NCI-H748 (cell line): ENCODE data around the gene STMND1.
"Not testable (repeated sequence)": the region's sequence is repeated elsewhere in the genome, so short reads cannot be mapped to it uniquely, and the experiment has no call there.

Source experiments
- DNase-seq: peaks from one replicate; lab custom pipeline; 2025; ENCODE audit not compliant: unreplicated experiment; lab: John Stamatoyannopoulos, UW

STMND1 gene

DNA sequence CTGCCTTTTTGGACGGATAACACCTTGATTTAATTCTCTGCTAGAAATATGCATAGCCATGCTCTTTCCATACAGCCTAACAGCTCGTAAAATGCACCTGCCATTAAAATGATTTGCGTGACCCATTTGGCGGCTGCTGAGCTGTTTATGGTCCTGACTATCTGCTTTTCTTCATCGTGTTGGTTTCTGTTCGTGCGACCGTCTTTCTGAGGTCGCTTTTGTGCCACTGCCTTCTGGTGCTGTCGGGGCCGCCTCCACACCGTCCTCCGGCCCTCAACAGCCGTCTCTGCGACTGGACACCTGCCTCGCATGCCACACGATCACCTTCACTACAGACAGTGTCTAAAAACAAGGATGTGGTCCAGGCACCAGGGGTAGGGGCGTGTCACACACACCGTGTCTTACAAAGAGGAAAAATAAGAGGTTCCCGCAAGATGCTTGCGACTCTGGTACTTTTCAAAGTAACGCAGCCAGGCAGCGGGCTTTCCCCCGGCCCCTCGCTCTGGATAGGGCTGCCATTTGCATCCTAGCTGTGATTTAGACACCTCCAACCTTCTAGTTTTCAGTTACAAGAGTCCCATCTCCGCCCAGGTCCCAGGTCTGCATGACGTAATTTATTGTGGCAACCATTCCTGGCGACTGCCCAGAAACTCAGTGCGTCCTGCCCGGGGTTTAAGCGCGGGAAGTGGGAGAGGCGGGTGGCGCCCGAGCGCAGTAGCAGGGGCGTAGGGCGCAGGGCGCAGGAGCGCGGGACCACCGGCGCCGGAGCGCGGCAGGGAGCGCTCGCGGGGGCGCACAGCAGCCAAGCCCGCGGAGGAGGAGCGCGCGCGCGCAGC lies at the start of gene STMND1:
TSS of gene STMND1 (plus strand) at position 629 of the 836 bp plus-strand sequence. CDS start 208 bp downstream, outside the sequence.
- DNase-seq: peak; percentile 92

GRCh38 chr6:17054647-17055046 lies 47.2 kb upstream of the STMND1 start:
- no peak for DNase-seq

DNA sequence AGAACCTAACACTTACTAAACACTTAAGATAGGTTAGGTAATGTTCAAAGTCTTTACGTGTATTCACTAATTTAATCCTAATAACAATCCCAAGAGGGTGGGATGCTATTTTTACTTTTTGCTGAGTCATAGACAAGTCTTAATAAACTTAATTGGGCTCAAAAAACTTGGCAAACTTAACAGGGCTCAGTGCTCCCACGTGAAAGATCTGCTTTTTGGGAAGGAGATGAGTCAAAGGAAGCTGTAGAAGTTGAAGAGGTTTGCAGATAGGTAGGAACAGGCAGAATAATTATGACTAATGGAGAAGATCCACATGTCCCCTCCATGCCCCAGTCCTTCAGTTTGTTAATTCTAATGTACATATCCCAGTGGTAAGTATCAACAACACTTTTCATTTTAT lies 44.5 kb upstream of the STMND1 start:
- no peak for DNase-seq

DNA sequence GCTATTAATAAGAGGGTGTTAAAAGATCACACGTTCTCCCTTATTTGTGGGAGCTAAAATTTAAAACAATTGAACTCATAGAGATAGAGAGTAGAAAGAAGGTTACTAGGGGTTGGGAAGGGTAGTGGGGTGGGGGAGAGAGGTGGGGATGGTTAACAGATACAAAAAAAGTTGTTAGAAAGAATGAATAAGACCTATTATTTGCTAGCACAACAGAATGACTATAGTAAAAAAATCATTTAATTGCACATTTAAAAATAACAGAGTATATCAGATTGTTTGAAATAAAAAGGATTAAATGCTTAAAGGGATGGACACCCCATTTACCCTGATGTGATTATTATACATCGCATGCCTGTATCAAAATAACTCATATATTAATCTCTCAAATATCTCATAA lies 43.3 kb upstream of the STMND1 start:
- no peak for DNase-seq

DNA sequence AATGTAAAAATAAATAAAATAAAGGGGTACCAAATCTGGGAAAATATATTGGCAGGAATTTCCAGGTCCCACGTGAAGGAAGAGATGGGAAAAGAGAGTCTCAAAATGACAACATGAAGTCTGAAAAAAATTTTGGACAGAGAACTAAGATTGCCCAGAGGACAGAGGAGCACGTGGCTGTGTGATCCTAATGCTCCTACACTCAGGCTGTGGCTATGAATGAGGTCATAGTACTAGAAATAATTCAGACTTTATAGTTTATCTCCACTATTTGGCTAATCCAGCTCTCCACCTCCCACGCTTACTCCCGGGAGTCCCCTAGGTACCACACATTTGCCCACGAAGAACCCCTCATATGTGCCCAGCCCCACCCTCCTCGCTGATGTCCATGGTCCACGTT lies 42.8 kb upstream of the STMND1 start:
- DNase-seq: no peak

DNA sequence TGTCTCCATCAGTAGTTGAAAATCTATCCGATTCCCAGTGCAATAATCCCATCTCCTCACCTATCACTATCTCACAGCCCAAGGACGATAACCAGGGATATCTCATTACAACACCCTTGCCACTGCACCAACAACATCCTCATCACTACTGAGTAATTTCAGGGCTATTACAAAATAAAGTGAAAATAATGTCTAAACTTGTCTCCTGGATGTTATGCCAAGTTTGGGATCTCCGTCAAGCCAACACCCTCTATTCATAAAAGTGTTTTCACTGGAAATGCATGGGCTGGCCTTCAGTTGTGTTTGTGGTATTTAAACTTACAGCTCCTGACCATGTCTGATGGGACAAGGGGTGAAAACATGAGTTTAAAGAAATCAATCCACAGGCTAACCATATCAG lies 42.0 kb upstream of the STMND1 start:
- DNase-seq: no peak

GRCh38 chr6:17061097-17061496 lies 40.8 kb upstream of the STMND1 start:
- DNase-seq: no peak

DNA sequence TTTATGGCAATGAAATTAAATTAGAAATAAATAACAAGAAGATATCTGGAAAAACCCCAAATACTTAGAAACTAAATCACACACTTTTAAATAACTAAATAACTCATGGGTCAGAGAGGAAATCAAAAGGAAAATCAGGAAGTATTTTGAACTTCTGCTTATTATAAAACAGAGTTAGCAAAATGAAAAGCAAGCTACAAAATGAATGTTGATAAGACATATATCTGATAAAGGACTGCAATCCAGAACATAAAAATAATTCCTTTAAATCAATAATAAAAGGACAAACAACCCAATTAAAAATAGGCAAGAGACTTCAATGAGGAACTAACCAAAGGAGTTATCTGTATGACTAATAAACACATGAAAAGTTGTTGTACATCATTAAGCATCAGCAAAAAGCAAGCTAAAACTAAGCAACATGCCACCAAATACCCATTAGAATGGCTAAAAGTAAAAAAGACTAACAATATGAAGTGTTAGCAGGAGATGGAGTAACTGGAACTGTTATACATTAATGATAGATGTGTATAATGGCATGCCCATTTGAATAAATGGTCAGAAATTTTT lies 38.9 kb upstream of the STMND1 start:
- no peak for DNase-seq

DNA sequence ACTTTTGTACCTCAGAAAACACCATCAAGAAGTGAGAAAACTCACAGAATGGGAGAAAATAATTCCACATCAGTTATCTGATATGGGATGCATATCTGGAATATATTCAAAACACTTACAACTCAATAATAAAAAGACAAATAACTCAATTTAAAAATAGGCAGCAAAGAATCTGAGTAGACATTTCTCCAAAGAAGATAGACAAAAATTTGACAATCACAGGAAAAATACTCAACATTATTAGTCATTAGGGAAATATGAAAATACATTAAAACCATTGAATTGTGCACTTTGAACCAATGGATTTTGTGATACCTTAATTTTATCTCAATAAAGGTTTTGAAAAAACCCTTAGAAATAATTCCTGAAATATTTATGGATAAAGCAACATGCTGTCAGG lies 36.9 kb upstream of the STMND1 start:
- no peak for DNase-seq

DNA sequence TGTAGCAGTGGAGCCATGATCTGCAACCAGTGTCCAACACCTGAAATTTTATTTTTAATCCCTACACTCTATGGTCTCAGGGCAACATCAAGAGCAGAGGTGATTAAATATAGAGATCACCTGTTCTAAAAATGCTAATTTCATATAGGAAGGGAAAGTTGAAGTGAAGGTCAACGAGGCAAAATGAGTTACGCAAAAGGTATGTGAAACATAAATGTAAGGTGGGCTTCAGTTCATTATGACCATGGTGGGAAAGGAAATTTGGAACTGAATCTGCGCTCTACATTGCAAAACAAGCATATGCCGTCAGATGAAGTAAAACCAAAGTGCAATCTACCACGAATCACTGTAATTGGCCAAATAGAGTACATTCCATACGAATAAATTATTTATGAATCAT lies 35.2 kb upstream of the STMND1 start:
- no peak for DNase-seq

DNA sequence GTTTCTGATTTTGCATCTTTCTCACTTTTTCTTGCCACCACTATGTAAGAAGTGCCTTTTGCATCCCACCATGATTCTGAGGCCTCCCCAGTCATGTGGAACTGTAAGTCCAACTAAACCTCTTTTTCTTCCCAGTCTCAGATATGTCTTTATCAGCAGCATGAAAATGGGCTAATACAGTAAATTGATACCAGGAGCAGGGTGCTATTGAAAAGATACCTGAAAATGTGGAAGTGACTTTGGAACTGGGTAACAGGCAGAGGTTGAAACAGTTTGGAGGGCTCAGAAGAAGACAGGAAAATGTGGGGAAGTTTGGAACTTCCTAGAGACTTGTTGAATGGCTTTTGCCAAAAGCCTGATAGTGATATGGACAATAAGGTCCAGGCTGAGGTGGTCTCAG lies 32.9 kb upstream of the STMND1 start:
- DNase-seq: not testable (repeated sequence)

DNA sequence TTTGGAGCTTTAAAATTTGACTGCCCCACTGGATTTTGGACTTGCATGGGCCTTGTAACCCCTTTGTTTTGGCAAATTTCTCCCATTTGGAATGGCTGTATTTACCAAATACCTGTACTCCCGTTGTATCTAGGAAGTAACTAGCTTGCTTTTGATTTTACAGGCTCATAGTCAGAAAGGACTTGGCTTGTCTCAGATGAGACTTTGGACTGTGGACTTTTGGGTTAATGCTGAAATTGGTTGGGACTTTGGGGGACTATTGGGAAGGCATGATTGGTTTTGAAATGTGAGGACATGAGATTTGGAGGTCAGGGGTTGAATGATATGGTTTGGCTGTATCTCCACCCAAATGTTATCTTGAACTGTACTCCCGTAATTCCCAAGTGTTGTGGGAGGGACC lies 31.4 kb upstream of the STMND1 start:
- not testable (repeated sequence) for DNase-seq

DNA sequence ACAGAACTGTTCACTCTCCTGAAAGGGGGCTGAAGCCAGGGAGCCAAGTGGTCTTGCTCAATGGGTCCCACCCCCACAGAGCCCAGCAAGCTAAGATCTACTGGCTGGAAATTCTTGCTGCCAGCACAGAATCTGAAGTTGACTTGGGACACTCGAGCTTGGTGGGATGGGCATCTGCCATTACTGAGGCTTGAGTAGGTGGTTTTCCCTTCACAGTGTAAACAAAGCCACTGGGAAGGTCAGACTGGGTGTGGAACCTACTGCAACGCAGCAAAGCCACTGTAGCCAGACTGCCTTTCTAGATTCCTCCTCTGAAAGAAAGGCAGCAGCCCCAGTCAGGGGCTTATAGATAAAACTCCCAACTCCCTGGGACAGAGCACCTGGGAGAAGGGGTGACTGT lies 28.3 kb upstream of the STMND1 start:
- not testable (repeated sequence) for DNase-seq

DNA sequence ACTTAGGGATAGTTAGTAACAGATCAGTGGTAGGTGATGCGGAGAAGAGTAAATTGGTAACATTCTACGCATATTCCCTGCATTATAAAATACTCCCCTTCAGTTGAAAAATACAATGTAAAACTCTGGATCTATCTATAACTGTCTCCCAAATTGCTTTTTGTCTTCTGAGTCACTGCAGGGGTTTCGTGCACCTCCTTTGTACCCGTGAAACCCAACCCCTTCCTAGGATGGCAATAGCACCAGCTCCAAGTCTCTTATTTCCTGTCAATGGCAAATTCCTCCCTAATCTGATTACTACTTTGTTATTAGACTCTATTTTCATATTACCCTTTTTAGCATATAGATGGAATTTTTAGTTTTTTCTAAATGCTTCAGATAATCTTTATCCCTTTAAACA lies 20.6 kb upstream of the STMND1 start:
- no peak for DNase-seq

- DNase-seq: no peak
Observed at GRCh38 chr6:17081860-17082508, 19.9 kb upstream of the STMND1 start.

GRCh38 chr6:17083397-17083796 lies 18.5 kb upstream of the STMND1 start:
- no peak for DNase-seq

DNA sequence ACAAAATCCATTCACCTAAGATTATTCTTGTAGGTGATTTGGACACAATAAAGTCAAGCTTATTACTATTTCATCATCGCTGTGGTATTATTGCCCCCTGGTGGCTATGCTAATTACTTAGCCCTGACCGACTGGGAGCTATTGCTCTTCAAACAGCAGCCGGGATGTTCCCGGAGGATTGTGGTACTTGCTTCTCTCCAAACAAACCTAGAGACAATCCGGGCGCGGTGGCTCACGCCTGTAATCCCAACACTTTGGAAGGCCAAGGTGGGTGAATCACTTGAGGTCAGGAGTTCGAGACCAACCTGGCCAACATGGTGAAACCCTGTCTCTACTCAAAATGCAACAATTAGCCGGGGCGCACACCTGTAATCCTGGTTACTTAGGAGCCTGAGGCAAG lies 15.4 kb upstream of the STMND1 start:
- peak; percentile 83 for DNase-seq

- no peak for DNase-seq
Observed at GRCh38 chr6:17088091-17088611, 13.7 kb upstream of the STMND1 start.

- DNase-seq: no peak
Observed at GRCh38 chr6:17091122-17091521, 10.7 kb upstream of the STMND1 start.

GRCh38 chr6:17093686-17094085 lies 8.2 kb upstream of the STMND1 start:
- peak; percentile 80 for DNase-seq

- no peak for DNase-seq
Observed at GRCh38 chr6:17096096-17096495, 5.8 kb upstream of the STMND1 start.

DNA sequence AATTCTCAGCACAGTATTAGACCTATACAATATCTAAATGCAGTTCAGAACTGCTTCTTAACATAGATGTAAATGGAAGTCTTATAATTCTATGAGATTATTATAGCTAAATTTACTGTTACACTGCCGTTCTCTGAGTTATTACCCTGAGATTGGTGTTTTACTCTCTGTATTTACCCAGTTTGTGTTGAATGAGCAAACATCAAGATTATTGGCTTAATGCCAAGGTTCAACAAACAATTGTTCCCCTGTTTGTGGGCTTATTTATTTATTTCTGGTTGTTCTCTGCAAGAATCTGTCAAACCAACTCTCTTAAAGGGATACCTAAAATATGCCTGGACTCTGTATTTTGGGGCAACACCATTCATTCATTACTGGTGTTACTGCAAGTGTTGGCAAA lies 5.2 kb upstream of the STMND1 start:
- DNase-seq: peak; percentile 82
